ENCODE data around the gene GM2A. TPM values are rescaled to one million over a fixed set of nuclear protein-coding genes. Genes with fewer than 3 reads are reported as not detected.

The GM2A gene
- total RNA-seq, 3 donors from 2014 or later (not counting 1 experiment from before 2014, with no cell fraction given): 9.6 to 15.9 (median 15.6) TPM

DNA sequence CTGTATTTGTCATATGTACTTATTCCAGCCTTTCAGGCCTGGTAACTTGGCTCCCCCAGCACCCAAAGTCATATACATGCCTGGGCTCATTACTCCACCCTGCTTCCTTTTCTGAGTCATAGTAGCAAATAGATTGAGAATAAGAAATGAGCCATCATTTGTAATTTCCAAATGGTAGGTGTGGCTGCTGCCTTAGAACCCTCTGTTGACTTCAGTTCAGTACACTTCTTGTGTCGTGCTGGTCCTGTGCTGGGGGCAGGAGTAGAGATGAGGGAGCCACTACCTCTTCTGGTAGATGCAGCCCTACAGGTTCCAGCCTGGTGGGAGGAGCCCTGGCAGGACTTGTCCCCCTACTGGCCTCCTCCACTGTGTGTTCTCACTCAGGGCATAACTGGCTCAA lies 11.1 kb downstream of the GM2A start:
- no peak for DNase-seq
- peak in 1 of 3 donors; percentile 29 for ATAC-seq

DNA sequence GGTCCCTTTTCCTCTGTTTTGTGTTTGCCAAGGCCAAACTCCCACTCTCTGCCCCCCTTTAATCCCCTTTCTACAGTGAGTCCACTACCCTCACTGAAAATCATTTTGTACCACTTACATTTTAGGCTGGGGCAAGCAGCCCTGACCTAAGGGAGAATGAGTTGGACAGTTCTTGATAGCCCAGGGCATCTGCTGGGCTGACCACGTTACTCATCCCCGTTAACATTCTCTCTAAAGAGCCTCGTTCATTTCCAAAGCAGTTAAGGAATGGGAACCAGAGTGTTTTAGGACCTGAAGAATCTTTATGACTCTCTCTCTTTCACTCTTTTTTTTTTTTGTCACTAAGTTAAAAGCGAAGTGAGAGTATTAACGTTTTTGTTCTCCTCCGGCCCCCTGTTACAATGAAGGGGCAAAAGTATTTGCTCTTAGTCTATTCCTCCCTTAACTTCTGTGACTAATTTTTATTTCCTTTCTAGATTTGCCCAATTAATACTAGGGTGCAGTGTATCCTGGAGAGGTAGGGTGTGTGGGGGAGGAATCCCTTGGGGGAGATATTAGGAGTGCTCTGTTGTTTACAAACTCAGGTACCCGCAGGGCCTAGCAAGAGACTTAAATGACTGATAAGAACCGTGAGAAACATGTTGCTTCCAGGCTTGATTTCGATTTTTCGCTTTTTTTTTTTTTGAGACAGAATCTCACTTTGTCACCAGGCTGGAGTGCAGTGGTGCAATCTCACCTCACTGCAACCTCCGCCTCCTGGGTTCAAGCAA lies 14.7 kb downstream of the GM2A start:
- Mint-ChIP-seq H3K9me3 (no peaks in the 10 kb centered on the region), H3K4me1 (no peaks in the 10 kb centered on the region), H3K36me3 (no peaks in the 10 kb centered on the region), H3K27ac (no peak overlapping the region), H3K27me3 (ENCODE audit: low read depth in 2 of 2) (no peaks in the 10 kb centered on the region), H3K4me3 (no peak overlapping the region)
- H3K9me3 ChIP-seq (ENCODE audit: control insufficient read depth, insufficient read depth, low read length): no peaks in the 10 kb centered on the region
- 94% methylated on average over 7 of the region's 11 CpGs for WGBS (ENCODE audit: insufficient coverage)
- peaks cover 20% of the 10 kb centered on the region for H3K36me3 ChIP-seq (ENCODE audit: control insufficient read depth, insufficient read depth, low read length)
- no peak overlapping the region for H3K27ac ChIP-seq (ENCODE audit: low read length)
- no peak overlapping the region for H3K4me3 ChIP-seq (ENCODE audit: low read length)
- no peak for ATAC-seq
- no peaks in the 10 kb centered on the region for H3K4me1 ChIP-seq (ENCODE audit: control insufficient read depth, insufficient read depth, low read length)
- DNase-seq: no peak
- no peaks in the 10 kb centered on the region for H3K27me3 ChIP-seq (ENCODE audit: control insufficient read depth, insufficient read depth, low read length)
- intact Hi-C loops (cut with micrococcal nuclease): no loop called here
- TF ChIP-seq, protein P1, sequence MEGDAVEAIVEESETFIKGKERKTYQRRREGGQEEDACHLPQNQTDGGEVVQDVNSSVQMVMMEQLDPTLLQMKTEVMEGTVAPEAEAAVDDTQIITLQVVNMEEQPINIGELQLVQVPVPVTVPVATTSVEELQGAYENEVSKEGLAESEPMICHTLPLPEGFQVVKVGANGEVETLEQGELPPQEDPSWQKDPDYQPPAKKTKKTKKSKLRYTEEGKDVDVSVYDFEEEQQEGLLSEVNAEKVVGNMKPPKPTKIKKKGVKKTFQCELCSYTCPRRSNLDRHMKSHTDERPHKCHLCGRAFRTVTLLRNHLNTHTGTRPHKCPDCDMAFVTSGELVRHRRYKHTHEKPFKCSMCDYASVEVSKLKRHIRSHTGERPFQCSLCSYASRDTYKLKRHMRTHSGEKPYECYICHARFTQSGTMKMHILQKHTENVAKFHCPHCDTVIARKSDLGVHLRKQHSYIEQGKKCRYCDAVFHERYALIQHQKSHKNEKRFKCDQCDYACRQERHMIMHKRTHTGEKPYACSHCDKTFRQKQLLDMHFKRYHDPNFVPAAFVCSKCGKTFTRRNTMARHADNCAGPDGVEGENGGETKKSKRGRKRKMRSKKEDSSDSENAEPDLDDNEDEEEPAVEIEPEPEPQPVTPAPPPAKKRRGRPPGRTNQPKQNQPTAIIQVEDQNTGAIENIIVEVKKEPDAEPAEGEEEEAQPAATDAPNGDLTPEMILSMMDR (IDR thresholded peaks at IDR 0.05): no peak

More for the DNA sequence above, 11.1 kb downstream of the GM2A start:
- Mint-ChIP-seq H3K9me3 (no peaks in the 10 kb centered on the region), H3K4me3 (no peak overlapping the region), H3K27ac (no peak overlapping the region), H3K36me3 (no peaks in the 10 kb centered on the region), H3K4me1 (no peaks in the 10 kb centered on the region), H3K27me3 (ENCODE audit: low read depth in 2 of 2) (no peaks in the 10 kb centered on the region)
- Histone ChIP-seq H3K4me3 (ENCODE audit: low read length) (no peak overlapping the region), H3K36me3 (ENCODE audit: control insufficient read depth, insufficient read depth, low read length) (peaks cover 27% of the 10 kb centered on the region), H3K27ac (ENCODE audit: low read length) (no peak overlapping the region), H3K9me3 (ENCODE audit: control insufficient read depth, insufficient read depth, low read length) (no peaks in the 10 kb centered on the region), H3K4me1 (ENCODE audit: control insufficient read depth, insufficient read depth, low read length) (peaks cover 2% of the 10 kb centered on the region), H3K27me3 (ENCODE audit: control insufficient read depth, insufficient read depth, low read length) (no peaks in the 10 kb centered on the region)
- 73% methylated on average over 1 of the region's 1 CpG for WGBS (ENCODE audit: insufficient coverage)
- intact Hi-C loops (cut with micrococcal nuclease): no loop called here
- TF ChIP-seq, protein P1 (IDR thresholded peaks at IDR 0.05): no peak

DNA sequence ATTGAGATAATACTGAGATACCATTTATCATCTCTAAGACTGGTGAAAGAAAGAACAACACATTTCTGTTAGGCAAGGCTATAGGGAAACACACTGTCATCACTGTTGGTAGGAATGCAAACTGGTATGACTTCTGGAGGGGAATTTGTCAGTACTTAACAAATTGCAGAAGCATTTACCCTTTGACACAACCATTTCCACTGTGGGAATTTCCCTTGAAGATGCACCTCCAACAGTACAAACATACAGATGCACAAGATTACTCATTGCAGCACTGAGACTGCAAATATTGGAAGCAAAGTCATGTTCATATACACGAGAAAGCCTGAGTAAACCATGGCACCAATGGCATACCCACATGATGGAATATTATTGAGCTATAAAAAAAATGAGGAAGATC lies 17.6 kb downstream of the GM2A start:
- WGBS (ENCODE audit: insufficient coverage): 55% methylated on average over 1 of the region's 1 CpG
- ATAC-seq: peak in 1 of 3 donors; percentile 24
- H3K27ac Mint-ChIP-seq: no peak overlapping the region

More for the DNA sequence above, 17.6 kb downstream of the GM2A start:
- no peaks in the 10 kb centered on the region for H3K27me3 Mint-ChIP-seq (ENCODE audit: low read depth in 2 of 2)
- H3K4me3 Mint-ChIP-seq: no peak overlapping the region
- Histone ChIP-seq H3K27ac (ENCODE audit: low read length) (no peak overlapping the region), H3K4me1 (ENCODE audit: control insufficient read depth, insufficient read depth, low read length) (no peaks in the 10 kb centered on the region), H3K36me3 (ENCODE audit: control insufficient read depth, insufficient read depth, low read length) (peaks cover 20% of the 10 kb centered on the region), H3K9me3 (ENCODE audit: control insufficient read depth, insufficient read depth, low read length) (no peaks in the 10 kb centered on the region), H3K27me3 (ENCODE audit: control insufficient read depth, insufficient read depth, low read length) (no peaks in the 10 kb centered on the region), H3K4me3 (ENCODE audit: low read length) (no peak overlapping the region)
- no peaks in the 10 kb centered on the region for H3K9me3 Mint-ChIP-seq
- H3K4me1 Mint-ChIP-seq: no peaks in the 10 kb centered on the region
- no peaks in the 10 kb centered on the region for H3K36me3 Mint-ChIP-seq
- intact Hi-C loops (cut with micrococcal nuclease): no loop called here
- DNase-seq: no peak
- TF ChIP-seq, protein P1 (IDR thresholded peaks at IDR 0.05): no peak
